Measurements from ENCODE around the gene SELENON. TPM values are rescaled to one million over a fixed set of nuclear protein-coding genes. Genes with fewer than 3 reads are reported as not detected.

Gene SELENON
- polyA plus RNA-seq, 2 of the 4 experiments (the other 2 are of a cell fraction): 16.6 to 41.1 TPM

DNA sequence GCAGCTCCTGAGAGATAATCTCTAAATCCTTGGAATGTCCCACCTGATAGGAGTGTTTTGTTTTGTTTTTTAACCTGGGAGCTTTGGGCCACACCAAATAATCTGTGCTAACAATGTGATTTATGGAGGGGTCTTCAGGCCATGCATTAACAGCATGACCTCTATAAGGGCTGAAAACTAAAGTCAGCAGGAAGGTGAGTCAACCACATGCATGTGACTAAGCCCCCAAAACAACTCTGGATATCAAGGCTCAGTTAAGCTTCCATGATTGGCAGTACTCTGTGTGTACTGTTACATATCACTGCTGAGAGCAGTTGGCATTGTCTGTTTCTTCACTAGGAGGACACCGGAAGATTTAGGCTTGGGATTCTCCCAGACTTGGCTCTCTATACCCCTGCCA is 48.5 kb downstream of the SELENON start:
- no peak for DNase-seq (ENCODE audit: low read depth in 1 of 2, low spot score in 1 of 2)
- CTCF ChIA-PET: interaction anchor here (0.9 to 2.0 kb wide), 5 partner anchors 12 to 80 kb away, joined by 3 to 4 read pairs (median 4); no protein-coding TSS in a partner anchor

DNA sequence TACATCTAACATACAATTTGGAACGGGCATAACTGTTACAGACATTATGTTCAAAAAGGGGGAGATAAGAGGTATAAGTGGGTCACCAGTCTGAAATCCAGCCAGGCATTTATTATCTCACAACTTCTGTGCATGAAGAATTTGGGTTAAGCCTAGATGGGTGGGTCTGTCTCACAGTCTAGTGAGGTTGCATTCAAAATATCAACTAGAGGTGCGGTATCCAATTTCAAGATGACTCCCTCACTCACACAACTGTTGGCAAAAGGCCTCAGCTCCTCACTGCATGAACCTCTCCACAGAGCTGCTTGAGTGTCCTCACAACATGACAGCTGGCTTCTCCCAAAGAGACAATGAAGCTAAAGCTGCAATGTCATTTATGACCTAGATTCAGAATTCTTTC is 54.6 kb downstream of the SELENON start:
- no peak for TF ChIP-seq FOSL2 (IDR thresholded peaks at IDR 0.05)
- no peak for TF ChIP-seq FOSL2 (CRISPR knock-in tag; IDR thresholded peaks at IDR 0.05)
- TF ChIP-seq PHF8 (IDR thresholded peaks at IDR 0.05; ENCODE audit: borderline replicate concordance, low read depth): no peak
- TF ChIP-seq RARB (CRISPR knock-in tag; IDR thresholded peaks at IDR 0.05): no peak
- TF ChIP-seq ZSCAN20 (CRISPR knock-in tag; IDR thresholded peaks at IDR 0.05): no peak
- no peak for TF ChIP-seq TFCP2L1 (CRISPR knock-in tag; IDR thresholded peaks at IDR 0.05)
- no peak for TF ChIP-seq BHLHE40 (IDR thresholded peaks at IDR 0.05; ENCODE audit: low read depth, low read length)
- TF ChIP-seq, protein P1, sequence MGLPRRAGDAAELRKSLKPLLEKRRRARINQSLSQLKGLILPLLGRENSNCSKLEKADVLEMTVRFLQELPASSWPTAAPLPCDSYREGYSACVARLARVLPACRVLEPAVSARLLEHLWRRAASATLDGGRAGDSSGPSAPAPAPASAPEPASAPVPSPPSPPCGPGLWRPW (IDR thresholded peaks at IDR 0.05): no peak
- no peak for TF ChIP-seq KDM5A (IDR thresholded peaks at IDR 0.05)
- TF ChIP-seq TP53 (CRISPR knock-in tag; IDR thresholded peaks at IDR 0.05): no peak
- no peak for TF ChIP-seq HOXA7 (CRISPR knock-in tag; IDR thresholded peaks at IDR 0.05)
- no peak for TF ChIP-seq FOSB (CRISPR knock-in tag; IDR thresholded peaks at IDR 0.05)
- TF ChIP-seq, protein P2, sequence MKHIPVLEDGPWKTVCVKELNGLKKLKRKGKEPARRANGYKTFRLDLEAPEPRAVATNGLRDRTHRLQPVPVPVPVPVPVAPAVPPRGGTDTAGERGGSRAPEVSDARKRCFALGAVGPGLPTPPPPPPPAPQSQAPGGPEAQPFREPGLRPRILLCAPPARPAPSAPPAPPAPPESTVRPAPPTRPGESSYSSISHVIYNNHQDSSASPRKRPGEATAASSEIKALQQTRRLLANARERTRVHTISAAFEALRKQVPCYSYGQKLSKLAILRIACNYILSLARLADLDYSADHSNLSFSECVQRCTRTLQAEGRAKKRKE (CRISPR knock-in tag; IDR thresholded peaks at IDR 0.05; ENCODE audit: low read depth): no peak
- 0 out of 3 replicates have a peak, but pooled peaks cover 7% of the 10 kb centered on the region for H3K4me1 ChIP-seq
- no peak for FAIRE-seq
- no peak for ATAC-seq
- CTCF ChIA-PET: interaction anchor here (1.1 kb wide), 1 partner anchor 41 kb away, joined by 3 read pairs; no protein-coding TSS in a partner anchor
- no peak overlapping the region for H3K4me2 ChIP-seq
- no peaks in the 10 kb centered on the region for H3K9me3 ChIP-seq
- H3K27ac ChIP-seq: no peak overlapping the region
- POLR2A ChIA-PET: no interaction called here
- DNase-seq (ENCODE audit: low read depth in 1 of 2, low spot score in 1 of 2): no peak
- WGBS (ENCODE audit: missing lambda C conversion rate): 91% methylated on average over 2 of the region's 2 CpGs
- H3K4me3 ChIP-seq: no peak overlapping the region

More for the DNA sequence above, 48.5 kb downstream of the SELENON start:
- no peak for FAIRE-seq
- H3K27ac ChIP-seq: no peak overlapping the region
- no peak for TF ChIP-seq NR3C1 (IDR thresholded peaks at IDR 0.05)
- TF ChIP-seq, protein P3, sequence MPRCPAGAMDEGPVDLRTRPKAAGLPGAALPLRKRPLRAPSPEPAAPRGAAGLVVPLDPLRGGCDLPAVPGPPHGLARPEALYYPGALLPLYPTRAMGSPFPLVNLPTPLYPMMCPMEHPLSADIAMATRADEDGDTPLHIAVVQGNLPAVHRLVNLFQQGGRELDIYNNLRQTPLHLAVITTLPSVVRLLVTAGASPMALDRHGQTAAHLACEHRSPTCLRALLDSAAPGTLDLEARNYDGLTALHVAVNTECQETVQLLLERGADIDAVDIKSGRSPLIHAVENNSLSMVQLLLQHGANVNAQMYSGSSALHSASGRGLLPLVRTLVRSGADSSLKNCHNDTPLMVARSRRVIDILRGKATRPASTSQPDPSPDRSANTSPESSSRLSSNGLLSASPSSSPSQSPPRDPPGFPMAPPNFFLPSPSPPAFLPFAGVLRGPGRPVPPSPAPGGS (IDR thresholded peaks at IDR 0.05): no peak
- TF ChIP-seq, protein P4, sequence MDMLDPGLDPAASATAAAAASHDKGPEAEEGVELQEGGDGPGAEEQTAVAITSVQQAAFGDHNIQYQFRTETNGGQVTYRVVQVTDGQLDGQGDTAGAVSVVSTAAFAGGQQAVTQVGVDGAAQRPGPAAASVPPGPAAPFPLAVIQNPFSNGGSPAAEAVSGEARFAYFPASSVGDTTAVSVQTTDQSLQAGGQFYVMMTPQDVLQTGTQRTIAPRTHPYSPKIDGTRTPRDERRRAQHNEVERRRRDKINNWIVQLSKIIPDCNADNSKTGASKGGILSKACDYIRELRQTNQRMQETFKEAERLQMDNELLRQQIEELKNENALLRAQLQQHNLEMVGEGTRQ (IDR thresholded peaks at IDR 0.05): no peak
- TF ChIP-seq ZNF302 (CRISPR knock-in tag; IDR thresholded peaks at IDR 0.05): no peak
- no peak for TF ChIP-seq RARB (CRISPR knock-in tag; IDR thresholded peaks at IDR 0.05)
- no peak for TF ChIP-seq KDM1A (IDR thresholded peaks at IDR 0.05; ENCODE audit: low read depth)
- no peak for TF ChIP-seq MAFK (IDR thresholded peaks at IDR 0.05; ENCODE audit: partially characterized antibody)
- TF ChIP-seq KDM5A (IDR thresholded peaks at IDR 0.05): no peak
- TF ChIP-seq RNF2 (IDR thresholded peaks at IDR 0.05; ENCODE audit: borderline replicate concordance, low read depth): no peak
- no peak for TF ChIP-seq NPAS2 (CRISPR knock-in tag; IDR thresholded peaks at IDR 0.05; ENCODE audit: borderline replicate concordance)
- TF ChIP-seq, protein P5, sequence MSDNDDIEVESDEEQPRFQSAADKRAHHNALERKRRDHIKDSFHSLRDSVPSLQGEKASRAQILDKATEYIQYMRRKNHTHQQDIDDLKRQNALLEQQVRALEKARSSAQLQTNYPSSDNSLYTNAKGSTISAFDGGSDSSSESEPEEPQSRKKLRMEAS (IDR thresholded peaks at IDR 0.05): no peak
- TF ChIP-seq EHMT2 (IDR thresholded peaks at IDR 0.05; ENCODE audit: low read depth): no peak
- POLR2A ChIA-PET: no interaction called here
- H3K4me2 ChIP-seq: no peak overlapping the region
- no peak for ATAC-seq
- H3K4me3 ChIP-seq: no peak overlapping the region
- 0% methylated on average over 1 of the region's 1 CpG for WGBS (ENCODE audit: missing lambda C conversion rate)
- no peaks in the 10 kb centered on the region for H3K4me1 ChIP-seq
- no peaks in the 10 kb centered on the region for H3K9me3 ChIP-seq
